GM23338 (cell line): ENCODE data around the gene TMEM127. TPM values are rescaled to one million over a fixed set of nuclear protein-coding genes. Genes with fewer than 3 reads are reported as not detected.

Experiments used
- ATAC-seq: fragments of 200-7000 bp; cut with Tn5 transposase; 3 replicates; pipeline ENCODE4 v1.9.1; 2020
- DNase-seq: peaks from one replicate; pipeline ENCODE4 v3.0.0-alpha.2; 2015; ENCODE audit warnings: low spot score
- H2AFZ ChIP-seq: fragments of 200-600 bp; sonication (generic); 2 replicates; pipeline ENCODE4 v1.8.0; 2016; ENCODE audit warnings: antibody characterized with exemption, mild to moderate bottlenecking, moderate library complexity
- H3F3A ChIP-seq: fragments of 200-600 bp; sonication (generic); replicated peaks from 2 replicates; pipeline ENCODE4 v1.8.0; 2017; ENCODE audit warnings: antibody characterized with exemption, mixed run types, low read depth
- H3K27ac ChIP-seq: fragments of 200-600 bp; sonication (generic); 2 replicates; pipeline ENCODE4 v1.6.1; 2016; ENCODE audit warnings: low read depth
- H3K27me3 ChIP-seq: fragments of 200-600 bp; sonication (generic); 2 replicates; pipeline ENCODE4 v1.8.0; 2016; ENCODE audit warnings: mild to moderate bottlenecking, mixed run types, moderate library complexity; ENCODE audit not compliant: insufficient read depth
- H3K36me3 ChIP-seq: fragments of 200-600 bp; sonication (generic); 2 replicates; pipeline ENCODE4 v1.8.0; 2016; ENCODE audit warnings: mild to moderate bottlenecking; ENCODE audit not compliant: insufficient read depth
- H3K4me1 ChIP-seq: fragments of 200-600 bp; sonication (generic); 2 replicates; pipeline ENCODE4 v1.8.0; 2016; ENCODE audit warnings: mild to moderate bottlenecking, moderate library complexity; ENCODE audit not compliant: insufficient read depth
- H3K4me2 ChIP-seq: fragments of 200-600 bp; sonication (generic); 2 replicates; pipeline ENCODE4 v1.7.1; 2017; ENCODE audit warnings: mixed run types
- H3K4me3 ChIP-seq: fragments of 200-600 bp; sonication (generic); 2 replicates; pipeline ENCODE4 v1.6.1; 2016; ENCODE audit warnings: mixed run types
- H3K79me2 ChIP-seq: fragments of 200-600 bp; sonication (generic); replicated peaks from 2 replicates; pipeline ENCODE4 v1.8.0; 2017; ENCODE audit warnings: mild to moderate bottlenecking; ENCODE audit not compliant: insufficient read depth
- H3K9me2 ChIP-seq: fragments of 200-600 bp; sonication (generic); 2 replicates; pipeline ENCODE4 v1.8.0; 2017; ENCODE audit not compliant: insufficient read depth
- H4K20me1 ChIP-seq: fragments of 200-600 bp; sonication (generic); replicated peaks from 2 replicates; pipeline ENCODE4 v1.8.0; 2017; ENCODE audit warnings: mild to moderate bottlenecking; ENCODE audit not compliant: insufficient read depth
- H3K27ac Mint-ChIP-seq: 2 replicates; pipeline ENCODE4 v1.8.0; 2020; ENCODE audit warnings: inconsistent platforms, mild to moderate bottlenecking, moderate library complexity, mixed read lengths
- H3K27me3 Mint-ChIP-seq: 3 replicates; pipeline ENCODE4 v1.8.0; 2022; ENCODE audit warnings: low read depth, mild to moderate bottlenecking, moderate library complexity, mixed read lengths, inconsistent platforms; ENCODE audit not compliant: insufficient read depth, poor library complexity
- H3K36me3 Mint-ChIP-seq: 3 replicates; pipeline ENCODE4 v1.8.0; 2021; ENCODE audit warnings: low read depth, mild to moderate bottlenecking, inconsistent platforms, moderate library complexity, mixed read lengths
- H3K4me1 Mint-ChIP-seq: 3 replicates; pipeline ENCODE4 v1.8.0; 2020; ENCODE audit warnings: mild to moderate bottlenecking, inconsistent platforms, mixed read lengths
- H3K4me3 Mint-ChIP-seq: 3 replicates; pipeline ENCODE4 v1.8.0; 2021; ENCODE audit warnings: moderate library complexity, mild to moderate bottlenecking, inconsistent platforms, mixed read lengths
- H3K9me3 Mint-ChIP-seq: 3 replicates; pipeline ENCODE4 v1.8.0; 2020; ENCODE audit warnings: moderate library complexity, mild to moderate bottlenecking, inconsistent platforms, mixed read lengths
- CREB1 ChIP-seq: fragments of 250-450 bp; sonication (Bioruptor Pico); IDR thresholded peaks from 2 replicates; pipeline ENCODE4 v1.5.0; 2020; ENCODE audit warnings: low read depth, mild to moderate bottlenecking, moderate library complexity
- EZH2 ChIP-seq: fragments of 200-600 bp; sonication (generic); IDR thresholded peaks from one replicate; pipeline ENCODE4 v1.8.0; 2017; ENCODE audit warnings: antibody characterized with exemption, mild to moderate bottlenecking, low read depth; ENCODE audit not compliant: unreplicated experiment
- EZH2phosphoT487 ChIP-seq: fragments of 200-600 bp; sonication (generic); IDR thresholded peaks from one replicate; pipeline ENCODE4 v1.8.1; 2018; ENCODE audit warnings: antibody characterized with exemption; ENCODE audit not compliant: unreplicated experiment
- JUNB ChIP-seq: IDR thresholded peaks from one replicate; pipeline ENCODE4 v1.6.1; 2016; ENCODE audit warnings: antibody characterized with exemption; ENCODE audit not compliant: unreplicated experiment
- POLR2AphosphoS5 ChIP-seq: IDR thresholded peaks from 2 replicates; pipeline ENCODE4 v1.6.1; 2016; ENCODE audit warnings: antibody characterized with exemption, low read depth
- ZNF114 ChIP-seq: fragments of 250-450 bp; sonication (Bioruptor Pico); IDR thresholded peaks from 2 replicates; pipeline ENCODE4 v1.5.0; 2020; ENCODE audit warnings: mild to moderate bottlenecking, moderate library complexity
- ZNF331 ChIP-seq: fragments of 250-450 bp; sonication (Bioruptor Pico); IDR thresholded peaks from 2 replicates; pipeline ENCODE4 v1.5.0; 2020; ENCODE audit warnings: low read depth, mild to moderate bottlenecking, moderate library complexity
- polyA plus RNA-seq: library from polyadenylated mRNA; unstranded; fragments of >200 nt; fragmentation: Nextera tagmentation; extraction: Ambion mirVana; gene quantifications from 2 replicates; pipeline ENCODE4 v1.2.1, GENCODE V29; 2016
- total RNA-seq: library from RNA; depleted of rRNA; stranded (reverse); fragments of >200 nt; shearing (Covaris generic); gene quantifications from 2 replicates; pipeline ENCODE4 v1.2.3, GENCODE V29; 2014
- TF ChIP-seq, protein P1 (sequence below), 2 experiments: fragments of 200-600 bp in 1 of 2; sonication (generic) in 1 of 2; conservative IDR thresholded peaks; 2 replicates each; pipeline versions ENCODE4 v1.5.1 to v1.6.1; 2016 to 2017; ENCODE audit warnings: antibody characterized with exemption in 2 of 2, low read depth in 2 of 2, mild to moderate bottlenecking in 2 of 2, moderate library complexity in 1 of 2
- TF ChIP-seq, protein P2 (sequence below): fragments of 250-450 bp; sonication (Bioruptor Pico); IDR thresholded peaks from 2 replicates; pipeline ENCODE4 v1.5.0; 2020; ENCODE audit warnings: mild to moderate bottlenecking, moderate library complexity
- TF ChIP-seq, protein P3 (sequence below): IDR thresholded peaks from 2 replicates; pipeline ENCODE4 v1.6.1; 2016; ENCODE audit warnings: antibody characterized with exemption
- TF ChIP-seq, protein P4 (sequence below): IDR thresholded peaks from one replicate; pipeline ENCODE4 v1.6.1; 2018; ENCODE audit warnings: antibody characterized with exemption; ENCODE audit not compliant: unreplicated experiment

TMEM127 gene
- total and polyA plus RNA-seq, 2 experiments from 2014 or later = 4.9 to 19.9 TPM

DNA sequence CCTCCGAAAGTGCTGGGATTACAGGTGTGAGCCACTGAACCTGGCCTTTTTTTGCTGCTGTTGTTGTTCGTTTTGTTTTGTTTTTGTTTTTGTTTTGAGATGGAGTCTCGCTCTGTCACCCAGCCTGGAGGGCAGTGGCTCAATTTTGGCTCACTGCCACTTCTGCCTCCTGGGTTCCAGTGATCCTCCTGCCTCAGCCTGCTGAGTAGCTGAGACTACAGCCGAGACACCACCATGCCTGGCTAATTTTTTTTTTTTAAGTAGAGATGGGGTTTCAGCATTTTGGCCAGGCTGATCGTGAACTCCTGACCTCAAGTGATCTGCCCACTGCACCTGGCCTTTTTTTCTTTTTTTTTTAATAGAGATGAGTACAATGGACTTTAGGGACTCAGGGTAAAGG is 22.0 kb downstream of the TMEM127 start:
- no peaks in the 10 kb centered on the region for H3K79me2 ChIP-seq
- H3K4me3 Mint-ChIP-seq = no peak overlapping the region
- no peak overlapping the region for H3K27ac ChIP-seq
- no peaks in the 10 kb centered on the region; the same call in 1 of the 2 replicates for H3K4me1 ChIP-seq
- no peak overlapping the region for H2AFZ ChIP-seq
- ATAC-seq (no peak), DNase-seq (no peak)
- H3K27me3 Mint-ChIP-seq = peaks cover 4% of the 10 kb centered on the region
- peaks cover 3% of the 10 kb centered on the region; the same call in 2 of the 3 replicates for H3K36me3 Mint-ChIP-seq
- H3K36me3 ChIP-seq = no peaks in the 10 kb centered on the region
- no peaks in the 10 kb centered on the region for H4K20me1 ChIP-seq
- H3K27ac Mint-ChIP-seq = no peak overlapping the region
- no peaks in the 10 kb centered on the region for H3F3A ChIP-seq
- H3K9me3 Mint-ChIP-seq = no peaks in the 10 kb centered on the region; the same call in 1 of the 3 replicates
- no peaks in the 10 kb centered on the region for H3K27me3 ChIP-seq
- no peak overlapping the region for H3K4me3 ChIP-seq
- H3K4me2 ChIP-seq = no peak overlapping the region
- no peaks in the 10 kb centered on the region for H3K9me2 ChIP-seq
- H3K4me1 Mint-ChIP-seq = peaks cover 15% of the 10 kb centered on the region
- no peak for TF ChIP-seq ZNF114
- TF ChIP-seq, protein P1, sequence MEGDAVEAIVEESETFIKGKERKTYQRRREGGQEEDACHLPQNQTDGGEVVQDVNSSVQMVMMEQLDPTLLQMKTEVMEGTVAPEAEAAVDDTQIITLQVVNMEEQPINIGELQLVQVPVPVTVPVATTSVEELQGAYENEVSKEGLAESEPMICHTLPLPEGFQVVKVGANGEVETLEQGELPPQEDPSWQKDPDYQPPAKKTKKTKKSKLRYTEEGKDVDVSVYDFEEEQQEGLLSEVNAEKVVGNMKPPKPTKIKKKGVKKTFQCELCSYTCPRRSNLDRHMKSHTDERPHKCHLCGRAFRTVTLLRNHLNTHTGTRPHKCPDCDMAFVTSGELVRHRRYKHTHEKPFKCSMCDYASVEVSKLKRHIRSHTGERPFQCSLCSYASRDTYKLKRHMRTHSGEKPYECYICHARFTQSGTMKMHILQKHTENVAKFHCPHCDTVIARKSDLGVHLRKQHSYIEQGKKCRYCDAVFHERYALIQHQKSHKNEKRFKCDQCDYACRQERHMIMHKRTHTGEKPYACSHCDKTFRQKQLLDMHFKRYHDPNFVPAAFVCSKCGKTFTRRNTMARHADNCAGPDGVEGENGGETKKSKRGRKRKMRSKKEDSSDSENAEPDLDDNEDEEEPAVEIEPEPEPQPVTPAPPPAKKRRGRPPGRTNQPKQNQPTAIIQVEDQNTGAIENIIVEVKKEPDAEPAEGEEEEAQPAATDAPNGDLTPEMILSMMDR (conservative IDR thresholded peaks at IDR 0.05; ENCODE audit: low read depth in 2 of 2) = no peak
- TF ChIP-seq POLR2AphosphoS5 = no peak
- no peak for TF ChIP-seq EZH2phosphoT487
- no peak for TF ChIP-seq ZNF331 (CRISPR knock-in tag)
- no peak for TF ChIP-seq EZH2
- TF ChIP-seq, protein P2, sequence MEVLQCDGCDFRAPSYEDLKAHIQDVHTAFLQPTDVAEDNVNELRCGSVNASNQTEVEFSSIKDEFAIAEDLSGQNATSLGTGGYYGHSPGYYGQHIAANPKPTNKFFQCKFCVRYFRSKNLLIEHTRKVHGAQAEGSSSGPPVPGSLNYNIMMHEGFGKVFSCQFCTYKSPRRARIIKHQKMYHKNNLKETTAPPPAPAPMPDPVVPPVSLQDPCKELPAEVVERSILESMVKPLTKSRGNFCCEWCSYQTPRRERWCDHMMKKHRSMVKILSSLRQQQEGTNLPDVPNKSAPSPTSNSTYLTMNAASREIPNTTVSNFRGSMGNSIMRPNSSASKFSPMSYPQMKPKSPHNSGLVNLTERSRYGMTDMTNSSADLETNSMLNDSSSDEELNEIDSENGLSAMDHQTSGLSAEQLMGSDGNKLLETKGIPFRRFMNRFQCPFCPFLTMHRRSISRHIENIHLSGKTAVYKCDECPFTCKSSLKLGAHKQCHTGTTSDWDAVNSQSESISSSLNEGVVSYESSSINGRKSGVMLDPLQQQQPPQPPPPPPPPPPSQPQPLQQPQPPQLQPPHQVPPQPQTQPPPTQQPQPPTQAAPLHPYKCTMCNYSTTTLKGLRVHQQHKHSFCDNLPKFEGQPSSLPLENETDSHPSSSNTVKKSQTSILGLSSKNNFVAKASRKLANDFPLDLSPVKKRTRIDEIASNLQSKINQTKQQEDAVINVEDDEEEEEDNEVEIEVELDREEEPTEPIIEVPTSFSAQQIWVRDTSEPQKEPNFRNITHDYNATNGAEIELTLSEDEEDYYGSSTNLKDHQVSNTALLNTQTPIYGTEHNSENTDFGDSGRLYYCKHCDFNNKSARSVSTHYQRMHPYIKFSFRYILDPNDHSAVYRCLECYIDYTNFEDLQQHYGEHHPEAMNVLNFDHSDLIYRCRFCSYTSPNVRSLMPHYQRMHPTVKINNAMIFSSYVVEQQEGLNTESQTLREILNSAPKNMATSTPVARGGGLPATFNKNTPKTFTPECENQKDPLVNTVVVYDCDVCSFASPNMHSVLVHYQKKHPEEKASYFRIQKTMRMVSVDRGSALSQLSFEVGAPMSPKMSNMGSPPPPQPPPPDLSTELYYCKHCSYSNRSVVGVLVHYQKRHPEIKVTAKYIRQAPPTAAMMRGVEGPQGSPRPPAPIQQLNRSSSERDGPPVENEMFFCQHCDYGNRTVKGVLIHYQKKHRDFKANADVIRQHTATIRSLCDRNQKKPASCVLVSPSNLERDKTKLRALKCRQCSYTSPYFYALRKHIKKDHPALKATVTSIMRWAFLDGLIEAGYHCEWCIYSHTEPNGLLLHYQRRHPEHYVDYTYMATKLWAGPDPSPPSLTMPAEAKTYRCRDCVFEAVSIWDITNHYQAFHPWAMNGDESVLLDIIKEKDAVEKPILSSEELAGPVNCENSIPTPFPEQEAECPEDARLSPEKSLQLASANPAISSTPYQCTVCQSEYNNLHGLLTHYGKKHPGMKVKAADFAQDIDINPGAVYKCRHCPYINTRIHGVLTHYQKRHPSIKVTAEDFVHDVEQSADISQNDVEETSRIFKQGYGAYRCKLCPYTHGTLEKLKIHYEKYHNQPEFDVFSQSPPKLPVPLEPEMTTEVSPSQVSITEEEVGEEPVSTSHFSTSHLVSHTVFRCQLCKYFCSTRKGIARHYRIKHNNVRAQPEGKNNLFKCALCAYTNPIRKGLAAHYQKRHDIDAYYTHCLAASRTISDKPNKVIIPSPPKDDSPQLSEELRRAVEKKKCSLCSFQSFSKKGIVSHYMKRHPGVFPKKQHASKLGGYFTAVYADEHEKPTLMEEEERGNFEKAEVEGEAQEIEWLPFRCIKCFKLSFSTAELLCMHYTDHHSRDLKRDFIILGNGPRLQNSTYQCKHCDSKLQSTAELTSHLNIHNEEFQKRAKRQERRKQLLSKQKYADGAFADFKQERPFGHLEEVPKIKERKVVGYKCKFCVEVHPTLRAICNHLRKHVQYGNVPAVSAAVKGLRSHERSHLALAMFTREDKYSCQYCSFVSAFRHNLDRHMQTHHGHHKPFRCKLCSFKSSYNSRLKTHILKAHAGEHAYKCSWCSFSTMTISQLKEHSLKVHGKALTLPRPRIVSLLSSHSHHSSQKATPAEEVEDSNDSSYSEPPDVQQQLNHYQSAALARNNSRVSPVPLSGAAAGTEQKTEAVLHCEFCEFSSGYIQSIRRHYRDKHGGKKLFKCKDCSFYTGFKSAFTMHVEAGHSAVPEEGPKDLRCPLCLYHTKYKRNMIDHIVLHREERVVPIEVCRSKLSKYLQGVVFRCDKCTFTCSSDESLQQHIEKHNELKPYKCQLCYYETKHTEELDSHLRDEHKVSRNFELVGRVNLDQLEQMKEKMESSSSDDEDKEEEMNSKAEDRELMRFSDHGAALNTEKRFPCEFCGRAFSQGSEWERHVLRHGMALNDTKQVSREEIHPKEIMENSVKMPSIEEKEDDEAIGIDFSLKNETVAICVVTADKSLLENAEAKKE (CRISPR knock-in tag) = no peak
- TF ChIP-seq, protein P3, sequence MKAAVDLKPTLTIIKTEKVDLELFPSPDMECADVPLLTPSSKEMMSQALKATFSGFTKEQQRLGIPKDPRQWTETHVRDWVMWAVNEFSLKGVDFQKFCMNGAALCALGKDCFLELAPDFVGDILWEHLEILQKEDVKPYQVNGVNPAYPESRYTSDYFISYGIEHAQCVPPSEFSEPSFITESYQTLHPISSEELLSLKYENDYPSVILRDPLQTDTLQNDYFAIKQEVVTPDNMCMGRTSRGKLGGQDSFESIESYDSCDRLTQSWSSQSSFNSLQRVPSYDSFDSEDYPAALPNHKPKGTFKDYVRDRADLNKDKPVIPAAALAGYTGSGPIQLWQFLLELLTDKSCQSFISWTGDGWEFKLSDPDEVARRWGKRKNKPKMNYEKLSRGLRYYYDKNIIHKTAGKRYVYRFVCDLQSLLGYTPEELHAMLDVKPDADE = no peak
- no peak for TF ChIP-seq JUNB
- no peak for TF ChIP-seq CREB1
- TF ChIP-seq, protein P4, sequence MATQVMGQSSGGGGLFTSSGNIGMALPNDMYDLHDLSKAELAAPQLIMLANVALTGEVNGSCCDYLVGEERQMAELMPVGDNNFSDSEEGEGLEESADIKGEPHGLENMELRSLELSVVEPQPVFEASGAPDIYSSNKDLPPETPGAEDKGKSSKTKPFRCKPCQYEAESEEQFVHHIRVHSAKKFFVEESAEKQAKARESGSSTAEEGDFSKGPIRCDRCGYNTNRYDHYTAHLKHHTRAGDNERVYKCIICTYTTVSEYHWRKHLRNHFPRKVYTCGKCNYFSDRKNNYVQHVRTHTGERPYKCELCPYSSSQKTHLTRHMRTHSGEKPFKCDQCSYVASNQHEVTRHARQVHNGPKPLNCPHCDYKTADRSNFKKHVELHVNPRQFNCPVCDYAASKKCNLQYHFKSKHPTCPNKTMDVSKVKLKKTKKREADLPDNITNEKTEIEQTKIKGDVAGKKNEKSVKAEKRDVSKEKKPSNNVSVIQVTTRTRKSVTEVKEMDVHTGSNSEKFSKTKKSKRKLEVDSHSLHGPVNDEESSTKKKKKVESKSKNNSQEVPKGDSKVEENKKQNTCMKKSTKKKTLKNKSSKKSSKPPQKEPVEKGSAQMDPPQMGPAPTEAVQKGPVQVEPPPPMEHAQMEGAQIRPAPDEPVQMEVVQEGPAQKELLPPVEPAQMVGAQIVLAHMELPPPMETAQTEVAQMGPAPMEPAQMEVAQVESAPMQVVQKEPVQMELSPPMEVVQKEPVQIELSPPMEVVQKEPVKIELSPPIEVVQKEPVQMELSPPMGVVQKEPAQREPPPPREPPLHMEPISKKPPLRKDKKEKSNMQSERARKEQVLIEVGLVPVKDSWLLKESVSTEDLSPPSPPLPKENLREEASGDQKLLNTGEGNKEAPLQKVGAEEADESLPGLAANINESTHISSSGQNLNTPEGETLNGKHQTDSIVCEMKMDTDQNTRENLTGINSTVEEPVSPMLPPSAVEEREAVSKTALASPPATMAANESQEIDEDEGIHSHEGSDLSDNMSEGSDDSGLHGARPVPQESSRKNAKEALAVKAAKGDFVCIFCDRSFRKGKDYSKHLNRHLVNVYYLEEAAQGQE = no peak
